Activated CD4-positive, alpha-beta memory T cell treated with anti-CD3 and anti-CD28 coated beads, Interleukin-2, amount 10 ng/mL, durations not matched to agents 7 days and 5 days (primary cell): ENCODE data around the gene DNAH1. TPM values are rescaled to one million over a fixed set of nuclear protein-coding genes. Genes with fewer than 3 reads are reported as not detected.
A peak's percentile ranks its signal among the peaks of the same experiment; 100 is the strongest.

Experiments used
- CTCF ChIA-PET: fragments of 350-600 bp; sonication (Branson Sonifier 250); formaldehyde crosslinking; loops from one replicate; lab custom pipeline; 2021; ENCODE audit warnings: antibody characterized with exemption, inconsistent platforms; lab: Charles Lee
- POLR2A ChIA-PET: fragments of 350-600 bp; sonication (Branson Sonifier 250); formaldehyde crosslinking; loops from one replicate; lab custom pipeline; 2021; ENCODE audit warnings: antibody characterized with exemption; lab: Charles Lee
- DNase-seq: peaks from one replicate; pipeline ENCODE4 v3.0.0-alpha.2; 2020
- H3K27ac Mint-ChIP-seq: one replicate; pipeline ENCODE4 v1.8.0; 2021; ENCODE audit warnings: mild to moderate bottlenecking, mixed read lengths
- H3K27me3 Mint-ChIP-seq: one replicate; pipeline ENCODE4 v1.8.0; 2021; ENCODE audit warnings: mixed read lengths
- H3K36me3 Mint-ChIP-seq: one replicate; pipeline ENCODE4 v1.8.0; 2021; ENCODE audit warnings: low read depth, mixed read lengths
- H3K4me1 Mint-ChIP-seq: one replicate; pipeline ENCODE4 v1.8.0; 2021; ENCODE audit warnings: mixed read lengths
- H3K4me3 Mint-ChIP-seq: one replicate; pipeline ENCODE4 v1.8.0; 2021; ENCODE audit warnings: mild to moderate bottlenecking, mixed read lengths
- H3K9me3 Mint-ChIP-seq: one replicate; pipeline ENCODE4 v1.8.0; 2021; ENCODE audit warnings: mixed read lengths
- total RNA-seq, 2 experiments: library from RNA; stranded (reverse); gene quantifications; one replicate each; pipeline ENCODE4 v1.2.3, GENCODE V29; 2021

The DNAH1 gene
- total RNA-seq, 2 experiments from 2014 or later, result 20.7 to 21.8 TPM

DNA sequence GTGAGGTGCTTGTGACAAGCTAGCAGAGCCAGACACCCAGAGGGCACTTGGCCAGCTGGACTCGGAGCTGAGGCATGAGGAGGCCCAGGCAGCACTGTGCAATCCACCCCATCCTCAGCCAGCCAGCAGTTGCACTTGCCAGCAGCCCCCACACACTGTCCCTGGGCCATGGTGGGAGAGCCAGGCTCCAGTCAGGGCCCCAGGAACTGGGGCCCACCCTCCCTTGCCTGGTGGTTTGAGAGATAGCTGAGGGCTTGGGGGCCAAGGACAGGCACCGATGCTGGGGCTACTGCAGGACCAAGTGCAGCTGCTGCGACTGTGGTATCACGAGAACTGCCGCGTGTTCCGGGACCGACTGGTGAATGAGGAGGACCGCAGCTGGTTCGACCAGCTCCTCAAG, 63.5 kb downstream of the DNAH1 start:
- Mint-ChIP-seq H3K27ac (no peak overlapping the region), H3K4me3 (no peak overlapping the region)

GRCh38 chr3:52380023-52380422, 63.9 kb downstream of the DNAH1 start:
- H3K4me1 Mint-ChIP-seq, result no peaks in the 10 kb centered on the region
- H3K9me3 Mint-ChIP-seq, result no peaks in the 10 kb centered on the region
- no peak overlapping the region for H3K27ac Mint-ChIP-seq
- ChIA-PET CTCF (interaction anchor here (0.9 to 1.2 kb wide), 2 partner anchors 41 to 67 kb away, joined by 3 to 4 read pairs; no protein-coding TSS in a partner anchor), POLR2A (interaction anchor here (0.5 to 0.9 kb wide), 3 partner anchors 19 to 160 kb away, joined by 3 read pairs; partner anchors contain the start of gene TWF2)
- H3K36me3 Mint-ChIP-seq, result no peaks in the 10 kb centered on the region
- no peak overlapping the region for H3K4me3 Mint-ChIP-seq
- H3K27me3 Mint-ChIP-seq, result no peaks in the 10 kb centered on the region
- no peak for DNase-seq

More for the DNA sequence above, 63.5 kb downstream of the DNAH1 start:
- ChIA-PET POLR2A (interaction anchor here (0.9 kb wide), 1 partner anchor 141 kb away, joined by 3 read pairs; the partner anchor contains the start of gene TWF2), CTCF (interaction anchor here (1.2 kb wide), 1 partner anchor 67 kb away, joined by 4 read pairs; no protein-coding TSS in a partner anchor)
- H3K9me3 Mint-ChIP-seq, result no peaks in the 10 kb centered on the region
- no peaks in the 10 kb centered on the region for H3K4me1 Mint-ChIP-seq
- no peaks in the 10 kb centered on the region for H3K27me3 Mint-ChIP-seq
- H3K36me3 Mint-ChIP-seq, result no peaks in the 10 kb centered on the region
- no peak for DNase-seq

GRCh38 chr3:52381623-52382022, 65.5 kb downstream of the DNAH1 start:
- ChIA-PET POLR2A (no interaction called here), CTCF (no interaction called here)
- no peak overlapping the region for H3K4me3 Mint-ChIP-seq
- H3K27ac Mint-ChIP-seq, result no peak overlapping the region
- H3K9me3 Mint-ChIP-seq, result no peaks in the 10 kb centered on the region
- no peaks in the 10 kb centered on the region for H3K27me3 Mint-ChIP-seq
- no peaks in the 10 kb centered on the region for H3K36me3 Mint-ChIP-seq
- no peaks in the 10 kb centered on the region for H3K4me1 Mint-ChIP-seq
- no peak for DNase-seq

DNA sequence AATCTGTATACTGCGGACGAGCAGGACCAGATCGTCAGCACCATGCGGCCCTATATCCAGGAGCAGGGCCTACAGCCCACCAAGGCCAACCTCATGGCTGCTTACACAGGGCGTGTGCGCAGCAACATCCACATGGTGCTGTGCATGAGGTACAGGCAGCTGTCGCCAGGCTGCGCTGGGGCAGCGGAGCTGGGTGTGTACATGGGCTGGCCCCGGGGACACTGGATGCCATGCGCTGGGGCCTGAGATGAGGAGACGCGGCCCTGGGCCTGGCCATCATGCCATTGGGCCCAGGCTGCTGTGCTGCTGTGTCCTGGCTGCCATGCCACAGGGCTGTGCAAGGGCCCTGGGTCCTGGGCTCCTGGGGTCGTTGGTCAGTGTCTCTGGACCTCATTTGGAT, 67.3 kb downstream of the DNAH1 start:
- Mint-ChIP-seq H3K4me3 (no peak overlapping the region), H3K9me3 (no peaks in the 10 kb centered on the region), H3K4me1 (no peaks in the 10 kb centered on the region), H3K27me3 (no peaks in the 10 kb centered on the region), H3K36me3 (no peaks in the 10 kb centered on the region), H3K27ac (no peak overlapping the region)
- DNase-seq, result no peak
- CTCF ChIA-PET, result interaction anchor here (0.7 kb wide), 1 partner anchor 163 kb away, joined by 3 read pairs; no protein-coding TSS in a partner anchor
- POLR2A ChIA-PET, result no interaction called here

DNA sequence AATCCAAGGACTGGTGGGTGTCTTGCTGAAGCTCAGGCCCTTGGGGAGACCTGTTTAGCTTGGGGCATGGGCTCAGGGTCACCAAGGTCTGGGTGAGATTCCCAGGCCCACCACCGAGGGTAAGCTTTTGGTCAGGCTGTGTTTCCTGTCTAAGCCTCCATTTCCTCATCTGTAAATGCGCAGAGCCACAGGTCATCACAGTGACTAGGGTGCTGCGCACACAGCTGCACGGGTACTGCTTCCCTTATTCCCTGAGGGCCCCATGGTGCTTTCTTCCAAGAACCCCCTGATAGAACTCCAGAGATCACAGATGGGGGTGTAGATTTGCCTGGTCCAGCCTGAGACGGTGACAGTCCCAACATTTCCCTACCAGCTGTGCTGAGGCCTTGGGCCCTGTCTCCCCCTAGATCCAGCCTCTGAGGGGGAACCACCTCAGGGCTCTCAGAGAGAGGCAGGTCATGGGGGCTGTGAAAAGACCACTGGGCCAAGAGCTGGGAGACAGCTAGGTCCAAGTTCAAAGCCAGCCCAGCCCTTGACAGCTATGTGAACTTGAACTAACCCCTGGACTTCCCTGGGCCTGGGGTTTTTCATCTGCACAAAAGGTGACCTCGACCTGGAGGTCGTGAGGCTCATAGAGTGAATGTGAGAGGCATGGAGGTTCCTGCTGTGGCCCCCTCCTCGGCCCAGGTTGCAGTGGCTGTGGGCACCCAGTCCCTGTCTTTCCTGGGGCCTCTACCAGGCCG, 68.1 kb downstream of the DNAH1 start:
- Mint-ChIP-seq H3K9me3 (no peaks in the 10 kb centered on the region), H3K4me3 (no peak overlapping the region), H3K27ac (no peak overlapping the region), H3K27me3 (no peaks in the 10 kb centered on the region), H3K36me3 (no peaks in the 10 kb centered on the region), H3K4me1 (no peaks in the 10 kb centered on the region)
- DNase-seq, result no peak
- ChIA-PET CTCF (interaction anchor here (1.7 to 2.3 kb wide), 2 partner anchors 152 to 164 kb away, joined by 7 to 20 read pairs; no protein-coding TSS in a partner anchor), POLR2A (no interaction called here)

- H3K4me3 Mint-ChIP-seq, result no peak overlapping the region
- POLR2A ChIA-PET, result interaction anchor here (0.7 to 1.1 kb wide), 2 partner anchors 16 to 154 kb away, joined by 3 to 4 read pairs; no protein-coding TSS in a partner anchor
- H3K27ac Mint-ChIP-seq, result no peak overlapping the region
- H3K36me3 Mint-ChIP-seq, result no peaks in the 10 kb centered on the region
- H3K9me3 Mint-ChIP-seq, result no peaks in the 10 kb centered on the region
- peak; percentile 35 for DNase-seq
- no peaks in the 10 kb centered on the region for H3K27me3 Mint-ChIP-seq
- CTCF ChIA-PET, result interaction anchor here (1.7 to 2.3 kb wide), 2 partner anchors 153 to 165 kb away, joined by 7 to 20 read pairs; no protein-coding TSS in a partner anchor
- no peaks in the 10 kb centered on the region for H3K4me1 Mint-ChIP-seq
These were observed 69.0 kb downstream of the DNAH1 start for GRCh38 chr3:52385157-52385556.

DNA sequence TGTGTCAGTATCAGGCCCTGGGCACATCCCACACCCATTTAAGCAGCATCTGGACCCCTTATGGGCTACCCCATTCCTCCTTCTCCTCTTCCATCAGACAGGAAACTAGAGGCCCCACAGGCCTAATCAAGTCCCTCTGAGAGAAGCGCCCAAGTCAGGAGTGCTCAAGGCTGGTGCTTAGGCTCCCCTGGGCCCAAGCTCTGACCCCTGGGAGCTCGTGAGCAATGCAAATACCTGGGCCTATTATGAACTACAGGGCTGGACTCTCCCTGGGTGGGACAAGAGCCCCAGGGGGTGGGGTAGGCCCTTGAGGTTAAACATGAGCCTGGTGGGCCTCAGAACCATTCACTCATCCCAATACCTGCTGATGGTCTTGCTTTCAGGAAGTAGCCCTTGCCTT, 71.4 kb downstream of the DNAH1 start:
- POLR2A ChIA-PET, result no interaction called here
- Mint-ChIP-seq H3K4me3 (no peak overlapping the region), H3K36me3 (peaks cover 7% of the 10 kb centered on the region), H3K9me3 (no peaks in the 10 kb centered on the region), H3K27me3 (no peaks in the 10 kb centered on the region), H3K27ac (no peak overlapping the region), H3K4me1 (no peaks in the 10 kb centered on the region)
- CTCF ChIA-PET, result interaction anchor here (2.0 kb wide), 1 partner anchor 11 kb away, joined by 4 read pairs; no protein-coding TSS in a partner anchor
- no peak for DNase-seq

- H3K4me1 Mint-ChIP-seq, result no peaks in the 10 kb centered on the region
- no peaks in the 10 kb centered on the region for H3K27me3 Mint-ChIP-seq
- H3K36me3 Mint-ChIP-seq, result peaks cover 12% of the 10 kb centered on the region
- H3K27ac Mint-ChIP-seq, result no peak overlapping the region
- no peak overlapping the region for H3K4me3 Mint-ChIP-seq
- ChIA-PET CTCF (interaction anchor here (1.3 to 2.0 kb wide), 2 partner anchors 10 to 168 kb away, joined by 3 to 4 read pairs; no protein-coding TSS in a partner anchor), POLR2A (interaction anchor here (1.1 kb wide), 1 partner anchor 24 kb away, joined by 3 read pairs; no protein-coding TSS in a partner anchor)
- no peak for DNase-seq
- H3K9me3 Mint-ChIP-seq, result no peaks in the 10 kb centered on the region
These were observed 72.3 kb downstream of the DNAH1 start for GRCh38 chr3:52388348-52388821.

GRCh38 chr3:52388933-52389332, 72.8 kb downstream of the DNAH1 start:
- peaks cover 12% of the 10 kb centered on the region for H3K36me3 Mint-ChIP-seq
- ChIA-PET POLR2A (interaction anchor here (1.1 kb wide), 1 partner anchor 23 kb away, joined by 3 read pairs; no protein-coding TSS in a partner anchor), CTCF (interaction anchor here (1.3 to 2.0 kb wide), 2 partner anchors 10 to 168 kb away, joined by 3 to 4 read pairs; no protein-coding TSS in a partner anchor)
- H3K27ac Mint-ChIP-seq, result no peak overlapping the region
- H3K4me3 Mint-ChIP-seq, result no peak overlapping the region
- no peaks in the 10 kb centered on the region for H3K9me3 Mint-ChIP-seq
- H3K4me1 Mint-ChIP-seq, result no peaks in the 10 kb centered on the region
- no peak for DNase-seq
- no peaks in the 10 kb centered on the region for H3K27me3 Mint-ChIP-seq

DNA sequence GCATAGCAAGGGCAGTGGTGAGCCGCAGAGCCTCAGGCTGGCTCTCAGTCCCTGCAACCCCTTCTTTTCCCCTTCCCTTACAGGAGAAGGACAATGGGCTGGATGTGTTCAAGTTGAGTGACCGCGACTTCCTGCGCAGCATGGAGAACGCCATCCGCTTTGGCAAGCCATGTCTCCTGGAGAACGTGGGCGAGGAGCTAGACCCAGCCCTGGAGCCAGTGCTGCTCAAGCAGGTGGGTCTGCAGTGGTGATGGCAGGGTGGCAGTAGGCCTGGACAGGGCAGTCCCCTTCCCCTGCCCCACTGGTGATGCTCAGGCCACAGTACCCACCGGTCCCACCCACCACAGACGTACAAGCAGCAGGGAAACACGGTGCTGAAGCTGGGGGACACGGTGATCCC, 75.0 kb downstream of the DNAH1 start:
- DNase-seq, result no peak
- peaks cover 12% of the 10 kb centered on the region for H3K36me3 Mint-ChIP-seq
- no peak overlapping the region for H3K27ac Mint-ChIP-seq
- no peaks in the 10 kb centered on the region for H3K4me1 Mint-ChIP-seq
- no peaks in the 10 kb centered on the region for H3K27me3 Mint-ChIP-seq
- ChIA-PET CTCF (no interaction called here), POLR2A (interaction anchor here (1.9 kb wide), 1 partner anchor 11 kb away, joined by 4 read pairs; no protein-coding TSS in a partner anchor)
- H3K4me3 Mint-ChIP-seq, result no peak overlapping the region
- no peaks in the 10 kb centered on the region for H3K9me3 Mint-ChIP-seq

- no peak overlapping the region for H3K4me3 Mint-ChIP-seq
- no peak overlapping the region for H3K27ac Mint-ChIP-seq
- no peak for DNase-seq
- no peaks in the 10 kb centered on the region for H3K4me1 Mint-ChIP-seq
- CTCF ChIA-PET, result no interaction called here
- H3K9me3 Mint-ChIP-seq, result no peaks in the 10 kb centered on the region
- POLR2A ChIA-PET, result interaction anchor here (1.9 kb wide), 1 partner anchor 10 kb away, joined by 4 read pairs; no protein-coding TSS in a partner anchor
- no peaks in the 10 kb centered on the region for H3K27me3 Mint-ChIP-seq
- H3K36me3 Mint-ChIP-seq, result peaks cover 12% of the 10 kb centered on the region
These were observed 76.3 kb downstream of the DNAH1 start for GRCh38 chr3:52392216-52392930.

DNA sequence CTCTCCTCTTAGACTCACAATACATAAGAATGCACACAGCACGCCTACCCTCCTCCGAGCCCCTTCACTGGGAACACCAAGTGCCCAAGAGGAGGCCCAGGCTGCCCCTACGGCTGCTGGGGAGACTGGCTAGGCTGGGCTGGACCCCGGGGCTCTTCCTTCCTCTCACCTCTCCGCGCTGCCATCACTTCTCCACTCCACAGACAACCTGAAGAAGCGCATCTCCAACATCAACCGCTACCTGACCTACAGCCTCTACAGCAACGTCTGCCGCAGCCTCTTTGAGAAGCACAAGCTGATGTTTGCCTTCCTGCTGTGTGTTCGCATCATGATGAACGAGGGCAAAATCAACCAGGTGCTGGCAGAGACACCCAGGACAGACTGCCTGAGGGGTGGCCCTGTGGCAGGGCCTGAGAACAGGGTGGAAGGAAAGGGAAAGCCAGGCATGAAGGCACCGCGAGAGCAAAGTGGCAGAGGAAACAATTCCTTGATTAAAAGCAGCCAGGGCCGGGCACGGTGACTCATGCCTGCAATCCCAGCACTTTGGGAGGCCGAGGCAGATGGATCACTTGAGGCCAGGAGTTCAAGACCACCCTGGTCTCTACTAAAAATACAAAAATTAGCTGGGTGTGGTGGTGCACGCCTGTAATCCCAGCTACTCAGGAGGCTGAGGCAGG, 77.2 kb downstream of the DNAH1 start:
- no peak overlapping the region for H3K27ac Mint-ChIP-seq
- CTCF ChIA-PET, result no interaction called here
- peaks cover 12% of the 10 kb centered on the region for H3K36me3 Mint-ChIP-seq
- DNase-seq, result no peak
- H3K9me3 Mint-ChIP-seq, result no peaks in the 10 kb centered on the region
- H3K4me1 Mint-ChIP-seq, result no peaks in the 10 kb centered on the region
- H3K27me3 Mint-ChIP-seq, result no peaks in the 10 kb centered on the region
- no peak overlapping the region for H3K4me3 Mint-ChIP-seq
- POLR2A ChIA-PET, result no interaction called here
